NCI-H187 (cell line): ENCODE results near the gene CCDC102B.
"Not testable (repeated sequence)": the region's sequence is repeated elsewhere in the genome, so short reads cannot be mapped to it uniquely, and the experiment has no call there.

Source experiments
- DNase-seq, 2 experiments: peaks; one replicate each; lab custom pipeline; 2025; lab: John Stamatoyannopoulos, UW

The CCDC102B gene

GRCh38 chr18:68915061-68915460, 117.2 kb downstream of the CCDC102B start:
- no peak for DNase-seq

GRCh38 chr18:68916734-68917133, 118.9 kb downstream of the CCDC102B start:
- DNase-seq: no peak

- DNase-seq: no peak
Observed at GRCh38 chr18:68918216-68918615, 120.3 kb downstream of the CCDC102B start.

GRCh38 chr18:68919900-68920299, 122.0 kb downstream of the CCDC102B start:
- no peak for DNase-seq

DNA sequence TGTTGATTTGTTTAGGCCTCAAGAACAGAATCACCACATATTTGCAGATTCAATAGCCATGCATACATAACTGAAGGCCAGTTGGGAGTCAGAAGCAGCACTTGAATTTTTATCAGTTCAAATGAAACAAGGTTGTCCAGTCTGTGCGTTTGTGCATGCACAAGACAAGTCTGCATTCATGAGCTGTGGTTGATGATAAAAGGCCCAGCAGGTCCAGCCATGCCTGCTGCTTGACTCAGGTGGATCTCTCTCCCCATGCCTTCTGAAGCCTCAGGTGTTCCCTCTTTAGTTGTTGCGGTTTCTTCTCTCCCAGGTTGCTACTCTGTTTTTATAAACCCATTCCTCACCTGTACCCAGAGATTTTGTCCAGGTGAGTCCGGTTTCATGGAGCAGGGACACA, 124.5 kb downstream of the CCDC102B start:
- DNase-seq: no peak

DNA sequence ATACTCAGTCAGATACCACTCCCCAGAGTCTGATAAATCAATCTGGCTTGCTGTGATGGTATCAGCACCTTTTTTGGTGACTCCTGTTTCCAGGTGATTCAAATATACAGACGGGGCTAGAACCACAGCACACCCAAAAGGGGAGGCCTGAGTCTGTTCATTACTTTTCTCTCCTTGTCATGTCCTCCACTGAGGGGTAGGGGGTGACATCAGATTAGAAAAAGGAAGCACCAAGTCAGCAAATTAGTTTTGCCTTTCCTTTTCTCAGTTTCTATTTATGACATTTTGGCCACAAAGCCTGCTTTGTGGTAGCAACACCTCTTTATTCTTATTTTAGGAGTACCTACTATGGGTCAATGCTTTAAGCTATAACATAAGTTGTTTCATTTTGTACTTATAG, 127.4 kb downstream of the CCDC102B start:
- DNase-seq: no peak

DNA sequence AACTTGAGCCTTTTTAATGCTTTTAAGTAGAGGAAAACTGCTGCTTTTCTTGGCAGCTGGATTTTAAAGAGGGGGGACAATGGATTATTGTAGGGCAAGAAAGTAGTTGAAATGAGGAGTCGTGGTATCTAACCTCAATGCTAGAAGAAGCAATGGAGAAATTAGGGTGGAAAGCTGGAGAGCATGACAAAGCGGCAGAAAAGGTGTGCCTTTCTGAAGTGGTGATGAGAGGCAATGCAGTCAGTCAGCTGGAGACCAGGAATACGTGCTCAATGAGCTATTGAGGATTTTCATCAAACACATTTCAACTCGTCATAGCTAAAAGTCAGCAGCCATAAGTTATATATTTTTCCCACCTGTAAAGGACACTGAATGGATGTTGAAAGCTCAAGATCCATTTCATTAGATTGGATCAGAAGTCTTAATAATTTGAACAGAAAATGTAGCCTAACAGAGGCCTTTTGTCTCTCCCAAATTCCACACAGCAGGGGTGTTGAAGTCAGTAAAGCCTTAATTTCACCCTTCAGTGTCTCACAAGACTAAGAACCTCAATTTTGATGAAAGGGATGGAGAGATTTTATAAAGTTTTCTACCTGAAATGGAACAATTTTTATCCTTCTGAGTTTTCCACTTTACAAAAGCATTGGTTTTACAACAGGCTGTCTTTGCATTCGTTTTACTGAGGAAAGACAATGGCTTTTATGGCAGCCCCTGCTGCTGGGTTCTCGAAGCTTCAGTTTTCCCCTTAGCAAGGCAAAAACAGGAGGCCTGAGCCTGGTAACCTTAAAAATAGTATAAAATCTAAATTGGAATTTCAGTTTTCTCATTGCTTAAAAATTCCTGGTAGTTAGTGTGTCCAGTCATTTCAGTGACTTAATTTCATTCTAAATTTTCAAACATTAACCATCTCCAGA, 131.1 kb downstream of the CCDC102B start:
- no peak for DNase-seq

DNA sequence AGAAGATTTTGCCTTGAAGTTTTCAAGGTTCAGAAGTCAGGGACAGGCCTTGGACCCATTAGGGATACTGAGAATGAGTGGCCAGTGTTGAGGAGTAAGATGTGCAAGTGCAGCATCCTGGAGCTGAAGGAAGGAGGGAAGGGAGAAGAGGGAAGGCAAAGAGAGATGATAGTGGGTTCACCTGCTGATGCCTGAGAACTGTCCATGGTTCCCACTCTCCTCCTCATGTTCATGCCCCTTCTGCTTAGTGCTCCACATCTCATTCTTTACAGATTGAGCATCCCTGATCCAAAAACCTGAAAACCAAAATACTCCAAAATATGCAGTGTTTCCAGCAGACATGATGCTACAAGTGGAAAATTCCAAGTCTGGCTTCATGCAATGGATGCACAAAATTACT, 137.8 kb downstream of the CCDC102B start:
- no peak for DNase-seq

DNA sequence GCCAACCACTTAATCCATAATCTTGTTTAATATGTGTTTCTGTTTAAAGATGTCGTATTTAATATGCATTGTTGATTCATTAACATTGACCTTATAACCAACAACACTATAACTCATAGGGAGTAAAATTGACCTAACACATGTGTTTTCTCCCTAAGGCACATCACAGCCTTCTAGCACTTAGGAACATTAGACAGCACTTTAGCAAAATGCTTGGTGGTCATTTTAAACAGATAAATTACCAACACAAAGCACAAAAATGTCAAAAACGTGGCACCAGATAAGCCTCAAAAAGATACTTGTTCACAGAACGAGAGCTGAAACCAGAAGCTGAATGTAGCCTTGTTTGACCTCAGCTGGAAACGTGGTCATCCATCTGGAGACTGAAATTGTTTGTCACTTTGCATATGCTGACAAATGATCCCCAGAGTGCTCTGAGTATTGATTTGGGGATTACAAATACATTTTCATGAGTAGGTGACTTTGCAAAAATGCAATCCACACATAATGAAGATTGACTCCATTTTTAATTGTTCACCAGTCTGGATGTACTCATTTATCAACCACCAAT, 139.2 kb downstream of the CCDC102B start:
- DNase-seq: no peak

DNA sequence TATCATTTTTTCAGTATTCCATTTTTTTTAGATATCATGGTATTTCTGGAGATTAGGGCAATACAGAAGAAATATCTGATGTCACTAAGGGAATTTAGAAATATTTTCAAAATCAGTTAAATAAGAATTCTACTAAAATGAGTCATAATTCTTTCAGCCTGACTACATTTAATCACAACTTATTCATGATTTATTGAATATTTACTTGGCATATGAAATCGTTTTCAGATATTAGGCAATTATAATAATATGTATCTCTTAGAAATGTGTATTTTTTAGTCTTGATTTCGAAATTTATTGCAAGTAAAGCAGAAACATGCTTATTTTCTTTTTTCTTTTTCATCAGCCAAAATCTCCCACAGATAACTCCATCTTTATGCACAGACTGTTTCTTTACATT, 142.2 kb downstream of the CCDC102B start:
- DNase-seq: no peak

DNA sequence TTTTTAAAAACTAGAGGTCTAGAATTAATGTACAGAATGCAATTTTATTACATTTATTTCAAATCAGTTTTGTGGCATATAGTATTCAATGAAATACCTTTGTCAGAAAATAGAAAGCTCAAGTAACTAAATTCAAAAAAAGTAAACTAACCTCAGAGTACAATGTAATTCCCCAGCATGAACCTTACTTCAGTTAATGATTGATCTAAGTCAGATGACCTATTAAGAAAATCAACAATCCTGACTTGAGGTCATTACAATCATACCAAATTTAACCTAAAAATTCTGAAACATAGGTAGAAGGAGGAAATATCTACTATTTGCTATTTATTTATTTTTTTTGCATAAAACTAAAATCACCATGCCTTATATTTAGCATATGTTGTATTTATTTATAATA, 142.9 kb downstream of the CCDC102B start:
- no peak for DNase-seq

- DNase-seq: no peak
Observed at GRCh38 chr18:68942230-68942629, 144.3 kb downstream of the CCDC102B start.

- DNase-seq: not testable (repeated sequence)
Observed at GRCh38 chr18:68943861-68944260, 146.0 kb downstream of the CCDC102B start.

DNA sequence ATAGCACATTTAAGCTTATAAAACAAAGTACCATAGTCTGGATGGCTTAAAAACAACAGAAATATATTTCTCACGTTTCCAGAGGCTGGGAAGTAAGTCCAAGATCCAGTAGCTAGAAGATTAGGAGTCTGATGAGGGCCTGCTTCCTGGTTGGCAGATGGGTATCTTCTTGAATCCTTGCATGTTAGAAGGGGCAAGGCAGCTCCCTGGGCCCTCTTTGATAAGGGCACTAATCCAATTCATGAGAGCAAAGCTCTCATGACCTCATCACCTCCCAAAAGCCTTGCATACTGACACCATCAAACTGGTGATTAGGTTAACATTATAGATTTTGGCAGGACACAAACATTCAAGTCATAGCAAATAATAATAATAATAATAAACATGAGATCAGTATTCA, 146.4 kb downstream of the CCDC102B start:
- DNase-seq: no peak

- DNase-seq: no peak
Observed at GRCh38 chr18:68944826-68945225, 146.9 kb downstream of the CCDC102B start.

DNA sequence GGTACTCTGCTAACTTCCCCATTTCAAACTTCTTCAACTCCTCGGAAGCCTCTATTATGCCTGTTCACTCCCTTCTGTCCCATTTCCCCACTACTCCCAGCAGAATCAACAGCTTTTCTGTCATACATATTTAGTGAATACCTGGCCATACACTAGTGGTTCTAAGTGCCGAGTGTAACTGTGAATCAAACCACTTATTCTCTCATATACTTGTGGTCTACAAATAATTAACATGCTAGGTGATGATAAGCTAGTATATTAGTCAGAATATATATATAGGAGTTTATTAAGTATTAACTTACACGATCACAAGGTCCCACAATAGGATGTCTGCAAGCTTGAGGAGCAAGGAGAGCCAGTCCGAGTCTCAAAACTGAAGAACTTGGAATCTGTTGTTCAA, 150.7 kb downstream of the CCDC102B start:
- no peak for DNase-seq

GRCh38 chr18:68954738-68955137, 156.9 kb downstream of the CCDC102B start:
- DNase-seq: no peak

- DNase-seq: no peak
Observed at GRCh38 chr18:68956650-68957049, 158.8 kb downstream of the CCDC102B start.

GRCh38 chr18:68960355-68960754, 162.5 kb downstream of the CCDC102B start:
- no peak for DNase-seq

- DNase-seq: no peak
Observed at GRCh38 chr18:68962623-68963022, 164.7 kb downstream of the CCDC102B start.

GRCh38 chr18:68965817-68966216, 167.9 kb downstream of the CCDC102B start:
- no peak for DNase-seq

DNA sequence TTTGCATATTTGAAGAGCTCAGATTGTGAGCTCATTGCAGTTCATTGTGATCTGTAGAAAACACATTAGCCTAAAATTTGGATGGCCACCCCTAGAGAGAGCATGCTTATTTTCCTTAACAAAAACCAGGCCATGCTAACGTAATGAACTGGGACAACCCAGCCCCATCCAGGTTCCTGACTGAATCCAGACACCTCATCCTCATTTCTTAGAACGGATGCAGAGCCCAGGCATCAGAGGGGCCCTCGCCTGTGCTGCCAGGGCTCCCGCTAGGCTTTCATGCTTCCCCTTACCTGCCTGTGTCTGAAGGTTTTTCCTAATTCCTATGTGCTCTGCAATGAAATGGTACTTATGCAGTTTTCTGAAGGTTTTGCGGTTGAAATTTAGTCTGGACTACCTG, 171.1 kb downstream of the CCDC102B start:
- no peak for DNase-seq

- no peak for DNase-seq
Observed at GRCh38 chr18:68972176-68972575, 174.3 kb downstream of the CCDC102B start.

DNA sequence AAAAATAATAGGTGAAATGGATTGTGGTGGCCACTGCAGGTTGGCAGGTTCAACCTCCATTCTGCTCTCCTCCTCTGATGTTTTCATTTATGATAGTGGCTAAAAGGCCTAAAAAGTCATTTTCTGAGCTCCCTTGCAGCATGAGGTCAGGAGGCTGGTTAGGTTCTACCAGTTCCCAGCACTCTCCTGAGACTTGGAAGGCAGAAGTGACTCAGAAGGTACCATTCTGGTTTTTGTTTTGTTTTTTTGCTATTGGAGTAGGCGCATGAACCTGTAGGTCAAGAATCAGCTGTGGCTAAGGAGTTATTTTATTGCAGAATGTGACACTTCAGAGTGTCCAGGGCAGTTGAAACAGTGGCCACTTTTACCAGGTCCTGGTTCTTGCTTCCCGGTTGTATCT, 181.9 kb downstream of the CCDC102B start:
- no peak for DNase-seq
